GM18499 (cell line): ENCODE results near the gene MIER2.

Experiments used
- ATAC-seq: cut with Tn5 transposase; IDR thresholded peaks from one replicate; pipeline ENCODE4 v1.9.1; 2021; ENCODE audit warnings: moderate number of reproducible peaks; ENCODE audit not compliant: insufficient read depth, unreplicated experiment

The MIER2 gene

DNA sequence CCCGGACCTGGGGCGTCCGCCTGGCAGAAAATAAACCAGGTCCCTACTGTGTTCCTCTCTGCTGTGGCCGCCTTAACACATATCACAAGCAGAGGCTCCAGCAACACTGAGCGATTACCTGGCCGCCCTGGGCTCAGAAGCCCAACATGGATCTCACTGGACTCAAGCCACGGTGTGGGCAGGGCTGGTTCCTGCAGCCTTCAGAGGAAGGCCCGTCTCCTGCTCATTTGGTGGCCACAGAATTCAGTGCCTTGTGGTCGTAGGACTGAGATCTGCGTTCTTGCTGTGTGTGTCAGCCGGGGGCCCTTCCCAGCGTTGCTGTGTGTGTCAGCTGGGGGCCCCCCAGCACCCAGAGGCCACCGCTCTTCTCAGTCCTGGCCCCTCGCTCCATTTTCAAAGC, 34.1 kb upstream of the MIER2 start:
- no peak for ATAC-seq

DNA sequence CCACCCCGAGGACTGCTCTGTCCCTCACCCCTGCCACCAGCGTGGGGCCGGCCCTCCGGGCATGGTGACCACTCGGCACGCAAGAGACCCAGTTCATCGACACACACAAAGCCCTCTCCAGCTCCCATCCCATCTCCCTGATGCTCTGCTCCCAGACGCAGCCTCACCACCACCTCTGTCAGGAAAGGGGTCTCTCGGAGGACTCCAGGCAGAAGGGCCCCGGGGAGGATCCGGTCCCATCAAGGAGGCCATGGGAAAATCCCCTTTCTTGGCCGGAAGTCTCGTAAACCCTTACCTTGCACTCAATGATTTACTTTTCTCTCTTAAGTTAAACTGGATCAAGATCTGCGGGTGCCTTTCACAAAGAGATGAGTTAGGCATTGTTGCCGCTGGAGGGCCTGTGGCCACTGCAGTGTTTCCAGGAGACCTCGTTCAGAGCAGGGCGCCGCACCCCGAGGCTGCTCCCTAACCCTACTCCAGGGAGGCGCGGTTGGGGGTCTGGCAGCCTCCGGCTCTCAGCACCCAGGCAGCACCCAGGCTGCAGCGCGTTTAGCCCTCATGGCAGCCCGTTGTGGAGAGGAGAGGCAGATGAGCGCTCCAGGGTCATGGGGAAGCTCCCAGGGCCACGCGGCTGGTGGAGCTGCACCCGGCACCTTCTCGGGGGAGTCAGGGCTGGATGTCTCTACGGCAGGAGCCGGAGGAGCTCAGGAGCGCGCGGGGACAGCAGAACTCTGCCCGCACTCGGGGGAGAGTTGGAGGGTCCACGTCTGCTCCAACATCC, 33.4 kb upstream of the MIER2 start:
- no peak for ATAC-seq

DNA sequence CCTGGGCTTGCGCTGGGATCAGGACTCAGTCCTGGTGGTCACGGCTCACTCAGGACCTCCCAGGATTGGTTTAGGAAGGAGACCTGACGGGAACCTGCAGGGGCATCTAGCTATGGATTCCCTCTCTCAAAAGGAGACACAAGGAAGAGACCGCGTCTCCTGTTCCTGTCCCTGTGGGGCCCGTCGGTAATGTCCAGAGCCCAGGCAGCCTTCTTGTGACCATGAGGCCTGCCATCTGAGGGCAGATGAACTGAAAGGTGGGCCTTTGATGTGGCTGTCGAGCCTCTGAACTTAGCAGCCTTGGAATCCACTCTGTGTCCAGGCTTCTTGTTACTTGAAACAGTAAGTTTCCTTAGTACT, 31.5 kb upstream of the MIER2 start:
- ATAC-seq = no peak

GRCh38 chr19:375395-376110, 31.0 kb upstream of the MIER2 start:
- ATAC-seq = no peak

DNA sequence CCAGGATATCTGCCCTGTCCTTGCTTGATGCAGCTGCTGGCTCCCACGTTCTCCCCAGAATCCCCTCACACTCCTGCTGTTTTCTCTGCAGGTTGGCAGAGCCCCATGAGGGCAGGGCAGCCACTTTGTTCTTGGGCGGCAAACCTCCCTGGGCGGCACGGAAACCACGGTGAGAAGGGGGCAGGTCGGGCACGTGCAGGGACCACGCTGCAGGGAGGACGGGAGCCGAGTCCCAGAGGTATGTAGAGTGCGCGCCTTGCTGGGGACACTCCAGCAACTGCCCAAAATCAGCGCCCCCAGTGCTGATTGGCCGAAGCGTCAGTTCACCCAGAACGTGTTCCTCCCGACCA, 30.3 kb upstream of the MIER2 start:
- no peak for ATAC-seq

DNA sequence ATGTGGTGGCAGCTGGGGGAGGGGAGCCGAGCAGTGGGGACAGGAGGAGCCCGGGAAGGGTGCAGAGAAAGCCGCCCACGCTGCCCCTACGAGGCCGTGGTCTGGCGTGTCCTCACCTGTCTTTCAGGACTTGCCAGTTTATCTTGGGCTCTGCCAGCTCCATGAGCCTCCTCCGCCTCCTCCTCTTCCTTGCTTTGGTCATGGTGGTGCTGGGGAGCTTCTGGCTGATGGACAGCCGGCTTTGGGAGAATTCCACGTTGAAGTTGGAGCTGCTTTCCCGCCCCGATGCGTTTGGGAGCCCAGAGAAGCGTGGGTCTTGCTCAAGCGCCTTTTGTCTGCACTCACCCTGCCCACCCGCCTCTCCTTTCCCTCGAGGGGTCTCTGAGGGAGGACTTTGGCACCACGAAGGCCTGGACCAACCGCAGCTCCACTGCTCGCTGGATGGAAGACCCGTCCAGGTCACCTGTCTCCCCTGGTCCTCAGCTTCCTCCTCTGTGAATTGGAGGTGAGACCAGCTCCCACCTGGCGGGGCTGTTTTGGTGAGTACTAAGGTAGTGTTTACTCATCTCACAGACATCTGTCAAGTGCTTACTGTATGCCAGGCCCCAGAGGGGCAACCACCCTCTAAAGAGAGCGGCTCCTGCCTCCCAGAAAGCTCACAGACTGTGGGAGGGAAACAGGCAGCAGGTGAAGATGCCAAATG, 29.7 kb upstream of the MIER2 start:
- ATAC-seq = no peak

GRCh38 chr19:373391-374182, 29.0 kb upstream of the MIER2 start:
- ATAC-seq = no peak

- ATAC-seq = no peak
These were observed 27.8 kb upstream of the MIER2 start for GRCh38 chr19:372306-372890.

- ATAC-seq = no peak
These were observed 27.0 kb upstream of the MIER2 start for GRCh38 chr19:371501-372168.

GRCh38 chr19:370641-371330, 26.2 kb upstream of the MIER2 start:
- ATAC-seq = no peak

- no peak for ATAC-seq
These were observed 25.3 kb upstream of the MIER2 start for GRCh38 chr19:369876-370275.

- no peak for ATAC-seq
These were observed 24.7 kb upstream of the MIER2 start for GRCh38 chr19:369256-369655.

DNA sequence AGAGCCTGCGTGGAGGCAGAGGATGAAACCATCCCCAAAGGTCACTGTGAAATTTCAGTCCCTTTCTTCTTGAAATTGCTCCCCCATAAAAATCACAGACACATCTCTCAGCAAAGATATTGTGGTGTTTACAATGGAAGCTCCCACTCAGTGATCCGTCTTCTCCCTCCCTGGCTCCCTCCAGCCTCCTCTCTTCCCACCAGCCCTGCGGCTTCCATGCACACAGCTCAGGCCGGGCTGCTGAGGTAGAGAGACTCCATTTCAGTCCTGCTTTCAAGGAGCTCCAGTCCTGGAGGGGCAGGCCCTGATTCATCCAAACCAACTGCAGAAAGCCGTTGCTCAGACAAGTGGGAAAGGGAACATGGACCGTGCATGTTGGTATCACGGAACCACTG, 24.0 kb upstream of the MIER2 start:
- ATAC-seq = no peak

GRCh38 chr19:367963-368629, 23.5 kb upstream of the MIER2 start:
- no peak for ATAC-seq

GRCh38 chr19:367561-367960, 23.0 kb upstream of the MIER2 start:
- no peak for ATAC-seq

GRCh38 chr19:366951-367350, 22.4 kb upstream of the MIER2 start:
- ATAC-seq = no peak

- ATAC-seq = no peak
These were observed 21.7 kb upstream of the MIER2 start for GRCh38 chr19:366205-366783.

GRCh38 chr19:364496-365287, 20.1 kb upstream of the MIER2 start:
- ATAC-seq = no peak
